HepG2 (cell line): ENCODE data around the gene FAM170A. TPM values are rescaled to one million over a fixed set of nuclear protein-coding genes. Genes with fewer than 3 reads are reported as not detected.

Experiments used
- ATAC-seq: fragments of 200-7000 bp; cut with Tn5 transposase; 3 replicates; pipeline ENCODE4 v1.9.1; 2020; ENCODE audit warnings: mild to moderate bottlenecking, moderate library complexity
- Bru-seq: library from RNA; stranded (reverse); fragments of 400-500 nt; gene quantifications from one replicate; lab custom pipeline; 2021; lab: Mats Ljungman, UMichigan
- BruChase-seq, 2 experiments: library from RNA; stranded (reverse); fragments of 400-500 nt; gene quantifications; one replicate each; lab custom pipeline; 2021; lab: Mats Ljungman, UMichigan
- BruUV-seq: library from RNA; stranded (reverse); fragments of 400-500 nt; replicated peaks from 2 replicates; lab custom pipeline; 2021; lab: Mats Ljungman, UMichigan
- CTCF ChIA-PET: fragments of 300-600 bp; formaldehyde crosslinking; extraction: SDS; loops from one replicate; lab custom pipeline; 2021; ENCODE audit warnings: low total read pairs, inconsistent platforms, low intra/inter-chr PET ratio; lab: Yijun Ruan, JAX
- POLR2A ChIA-PET: fragments of 350-600 bp; sonication (Branson Sonifier 250); formaldehyde crosslinking; loops from one replicate; lab custom pipeline; 2020; ENCODE audit warnings: antibody characterized with exemption, inconsistent platforms; lab: Yijun Ruan, JAX
- DNase-seq: peaks from one replicate; pipeline ENCODE4 v3.0.0-alpha.2; 2015; ENCODE audit warnings: low spot score
- FAIRE-seq: peaks from 3 replicates; lab custom pipeline; 2011; peaks lifted over from hg19 to GRCh38; lab: Jason Lieb, UNC
- H2AFZ ChIP-seq: one replicate; pipeline ENCODE4 v1.6.1; 2011; ENCODE audit warnings: low read length, inconsistent platforms
- H3K27ac ChIP-seq: fragments of 300-600 bp; 3 replicates; pipeline ENCODE4 v1.8.0; 2011; ENCODE audit warnings: mixed run types, mild to moderate bottlenecking, mixed read lengths, low read length, inconsistent platforms; ENCODE audit not compliant: insufficient read depth; ENCODE audit errors: extremely low read length
- H3K27me3 ChIP-seq, 2 experiments: fragments of 200-600 bp in 1 of 2; 2 replicates in 1 of 2; 3 replicates in 1 of 2; pipeline versions ENCODE4 v1.6.0 to v1.8.0; 2011; ENCODE audit warnings: low read length in 2 of 2, mild to moderate bottlenecking in 2 of 2, moderate library complexity in 2 of 2, inconsistent platforms in 1 of 2; ENCODE audit not compliant: insufficient read depth in 2 of 2, control insufficient read depth in 1 of 2
- H3K36me3 ChIP-seq, 2 experiments: fragments of 200-600 bp in 1 of 2; replicated peaks in 1 of 2; 2 replicates in 1 of 2; 3 replicates in 1 of 2; pipeline versions ENCODE4 v1.5.1 to v1.8.0; 2011; ENCODE audit warnings: low read length in 2 of 2, inconsistent platforms in 1 of 2; ENCODE audit not compliant: insufficient read depth in 2 of 2, control insufficient read depth in 1 of 2
- H3K4me1 ChIP-seq: 2 replicates; pipeline ENCODE4 v1.5.1; 2012; ENCODE audit warnings: low read length, inconsistent platforms; ENCODE audit not compliant: insufficient read depth
- H3K4me2 ChIP-seq: 2 replicates; pipeline ENCODE4 v1.6.0; 2011; ENCODE audit warnings: low read depth, low read length, inconsistent platforms
- H3K4me3 ChIP-seq, 3 experiments: fragments of 200-600 bp in 1 of 3; sonication (generic), shearing (Covaris generic) in 1 of 3; replicated peaks in 1 of 3; 2 replicates each; pipeline ENCODE4 v1.5.1; 2011 to 2016; ENCODE audit warnings: low read length in 3 of 3, inconsistent platforms in 2 of 3, low read depth in 2 of 3, mild to moderate bottlenecking in 2 of 3, control low read depth in 1 of 3, mixed read lengths in 1 of 3; ENCODE audit not compliant: insufficient read depth in 1 of 3
- H3K79me2 ChIP-seq: one replicate; pipeline ENCODE4 v1.6.1; 2011; ENCODE audit warnings: low read length, inconsistent platforms; ENCODE audit not compliant: insufficient read depth
- H3K9ac ChIP-seq: 2 replicates; pipeline ENCODE4 v1.6.0; 2011; ENCODE audit warnings: mild to moderate bottlenecking, low read depth, low read length, inconsistent platforms; ENCODE audit not compliant: insufficient read depth
- H3K9me3 ChIP-seq: 2 replicates; pipeline ENCODE4 v1.5.1; 2012; ENCODE audit warnings: mild to moderate bottlenecking, low read length
- H4K20me1 ChIP-seq: 2 replicates; pipeline ENCODE4 v1.6.0; 2011; ENCODE audit warnings: inconsistent platforms, mild to moderate bottlenecking, low read length, moderate library complexity; ENCODE audit not compliant: insufficient read depth
- CREB1 ChIP-seq, 2 experiments: fragments of 450-650 bp in 1 of 2; IDR thresholded peaks; 2 replicates each; pipeline ENCODE4 v1.6.1; 2016 to 2017; ENCODE audit warnings: control low read depth in 1 of 2, mild to moderate bottlenecking in 1 of 2, missing compliant biosample characterization in 1 of 2, missing genetic modification characterization in 1 of 2
- ZSCAN22 ChIP-seq: sonication (generic); formaldehyde crosslinking; IDR thresholded peaks from 2 replicates; pipeline ENCODE4 v1.4.0; 2020; ENCODE audit warnings: mild to moderate bottlenecking, missing genetic modification reagents
- WGBS: methylation state at CpG from one replicate; pipeline ENCODE4 v1.1.6; 2017; ENCODE audit warnings: low lambda C conversion rate; 5-methylcytosine and 5-hydroxymethylcytosine counted together
- in situ Hi-C: cut with HindIII; loops from 2 replicates; pipeline ENCODE4 v1.10.0; 2017; ENCODE audit warnings: low pct_unique_long_range_greater_than_20kb; ENCODE audit not compliant: extremely low pct_ligation_motif_present
- intact Hi-C: fragments of 100-400 bp; cut with micrococcal nuclease; formaldehyde crosslinking; loops from one replicate; pipeline ENCODE4 v1.10.0; 2022; ENCODE audit not compliant: unreplicated experiment
- long read RNA-seq, 2 experiments: library from RNA in 1 of 2; library from polyadenylated mRNA in 1 of 2; stranded (forward) in 1 of 2; unstranded in 1 of 2; transcript quantifications; one replicate each; pipeline ENCODE4 v2.0.0, GENCODE V29; 2019 to 2022
- polyA minus RNA-seq, 3 experiments: library from RNA; depleted of rRNA, polyadenylated mRNA; stranded (reverse); fragments of >200 nt; gene quantifications; 2 replicates each; pipeline ENCODE4 v1.2.3, GENCODE V29; 2011; ENCODE audit warnings: low replicate concordance in 1 of 3
- polyA plus RNA-seq, 8 experiments: library from polyadenylated mRNA; depleted of rRNA in 3 of 8; stranded (reverse) in 7 of 8; unstranded in 1 of 8; fragments of >200 nt; fragmentation: Illumina TruSeq in 4 of 8; extraction: Trizol in 4 of 8; gene quantifications; 2 replicates each; pipeline versions ENCODE4 v1.2.1 to v1.2.3, GENCODE V29; 2011 to 2016; ENCODE audit warnings: low read depth in 4 of 8, missing spikeins in 1 of 8, mixed read lengths in 1 of 8; ENCODE audit not compliant: insufficient read depth in 1 of 8
- total RNA-seq, 5 experiments: library from RNA; depleted of rRNA; stranded (reverse); fragments of >200 nt; fragmentation: Illumina TruSeq; extraction: Trizol; gene quantifications; 2 replicates each; pipeline ENCODE4 v1.2.3, GENCODE V29; 2016; ENCODE audit warnings: low read depth in 1 of 5

The FAM170A gene, protein sequence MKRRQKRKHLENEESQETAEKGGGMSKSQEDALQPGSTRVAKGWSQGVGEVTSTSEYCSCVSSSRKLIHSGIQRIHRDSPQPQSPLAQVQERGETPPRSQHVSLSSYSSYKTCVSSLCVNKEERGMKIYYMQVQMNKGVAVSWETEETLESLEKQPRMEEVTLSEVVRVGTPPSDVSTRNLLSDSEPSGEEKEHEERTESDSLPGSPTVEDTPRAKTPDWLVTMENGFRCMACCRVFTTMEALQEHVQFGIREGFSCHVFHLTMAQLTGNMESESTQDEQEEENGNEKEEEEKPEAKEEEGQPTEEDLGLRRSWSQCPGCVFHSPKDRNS
- total RNA-seq (2016; rRNA removed; fragmentation: Illumina TruSeq; extraction: Trizol) (0.09 TPM in 1 of 2 replicates, not detected in the other), polyA plus RNA-seq (2011; rRNA removed) (not detected in 2 replicates), polyA minus RNA-seq (2011; rRNA and poly(A)+ RNA removed; ENCODE audit: low replicate concordance) (not detected in 2 replicates), Bru-seq, nascent RNA (percentile 19 among the genes with signal in this experiment), BruChase-seq, experiment 1, labeled RNA remaining after a 6-hour chase (percentile 21 among the genes with signal in this experiment), BruChase-seq, experiment 2, labeled RNA remaining after a 2-hour chase (percentile 28 among the genes with signal in this experiment)
- total RNA-seq (2016; cell fraction: cytosol; rRNA removed; fragmentation: Illumina TruSeq; extraction: Trizol; ENCODE audit: low read depth), result not detected in 2 replicates
- total RNA-seq (2016; cell fraction: insoluble cytoplasmic fraction; rRNA removed; fragmentation: Illumina TruSeq; extraction: Trizol), result not detected in 2 replicates
- 0.31 TPM in 1 of 2 replicates, not detected in the other for total RNA-seq (2016; cell fraction: membrane; rRNA removed; fragmentation: Illumina TruSeq; extraction: Trizol)
- not detected in 2 replicates for total RNA-seq (2016; cell fraction: nucleus; rRNA removed; fragmentation: Illumina TruSeq; extraction: Trizol)
- polyA plus RNA-seq (2011; cell fraction: cytosol; rRNA removed), result not detected in 2 replicates
- polyA plus RNA-seq (2011; cell fraction: nucleus; rRNA removed), result 0.13 and 0.21 TPM in 2 replicates
- not detected in 2 replicates for polyA plus RNA-seq (2012)
- not detected in 2 replicates for polyA plus RNA-seq (2016; cell fraction: cytosol; fragmentation: Illumina TruSeq; extraction: Trizol; ENCODE audit: low read depth)
- polyA plus RNA-seq (2016; cell fraction: insoluble cytoplasmic fraction; fragmentation: Illumina TruSeq; extraction: Trizol; ENCODE audit: low read depth), result not detected in 2 replicates
- not detected in 2 replicates for polyA plus RNA-seq (2016; cell fraction: membrane; fragmentation: Illumina TruSeq; extraction: Trizol; ENCODE audit: low read depth)
- not detected in 2 replicates for polyA plus RNA-seq (2016; cell fraction: nucleus; fragmentation: Illumina TruSeq; extraction: Trizol; ENCODE audit: insufficient read depth, low read depth)
- not detected in 2 replicates for polyA minus RNA-seq (2011; cell fraction: cytosol; rRNA and poly(A)+ RNA removed)
- polyA minus RNA-seq (2011; cell fraction: nucleus; rRNA and poly(A)+ RNA removed), result 0.62 TPM in 1 of 2 replicates, not detected in the other
- long read RNA-seq, experiment 1, result 0 reads
- long read RNA-seq, experiment 2, result 0 reads

DNA sequence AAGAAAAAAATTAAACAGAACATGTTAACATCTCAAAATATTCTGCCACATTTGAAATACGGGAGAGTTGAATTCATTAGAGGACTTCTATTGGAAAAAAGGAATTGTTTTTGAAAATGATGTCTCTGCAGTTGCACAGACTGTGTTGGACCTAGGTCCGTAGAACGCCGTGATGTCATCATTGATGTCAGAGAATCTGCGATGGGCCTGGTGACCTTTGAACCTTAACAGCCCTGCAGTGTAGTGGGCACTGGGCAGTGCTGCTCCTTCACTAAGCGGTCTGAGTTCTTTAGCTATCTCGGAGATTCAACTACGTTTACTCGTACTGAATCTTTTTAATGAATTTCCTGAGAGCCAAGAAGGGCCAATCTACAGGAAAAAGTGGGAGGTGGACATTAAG is at the start of gene FAM170A:
Gene FAM170A (plus strand): TSS at position 220 of the 400 bp plus-strand sequence. CDS start 211 bp downstream, outside the sequence.
- ATAC-seq (no peak), FAIRE-seq (no peak), DNase-seq (no peak)
- Histone ChIP-seq H3K9ac (no peak within 1 kb of the TSS), H3K79me2 (no peaks in the 10 kb centered on the region), H3K4me3 (no peak within 1 kb of the TSS), H3K27me3 (no peaks in the 10 kb centered on the region; a peak in 1 of 5 replicates), H4K20me1 (no peaks in the 10 kb centered on the region), H3K4me2 (no peak within 1 kb of the TSS), H3K9me3 (no peaks in the 10 kb centered on the region), H3K4me1 (no peaks in the 10 kb centered on the region), H3K36me3 (no peaks in the 10 kb centered on the region), H2AFZ (no peak within 1 kb of the TSS), H3K27ac (no peak within 1 kb of the TSS)
- 58% methylated on average over 9 of the region's 9 CpGs for WGBS
- CTCF ChIA-PET, result no interaction called here
- POLR2A ChIA-PET, result no interaction called here
- no TSS peak for BruUV-seq
- in situ Hi-C loops, result no loop called here
- no peak for TF ChIP-seq ZSCAN22 (CRISPR knock-in tag)
- peak; percentile 57 for TF ChIP-seq CREB1 (IDR thresholded peaks at IDR 0.05)
- TF ChIP-seq CREB1 (CRISPR knock-in tag; IDR thresholded peaks at IDR 0.05), result no peak
- intact Hi-C loops, result no loop called here
